Omental fat pad (tissue), 4 donors: Measurements from ENCODE around the gene ADNP2. TPM values are rescaled to one million over a fixed set of nuclear protein-coding genes. Genes with fewer than 3 reads are reported as not detected.

Experiments
- ATAC-seq: fragments of 150-250 bp; one replicate; pipeline ENCODE4 v1.9.1; 2016; ENCODE audit warnings: mild to moderate bottlenecking, moderate library complexity; ENCODE audit not compliant: low FRiP score
- DNase-seq: peaks from one replicate; pipeline ENCODE4 v3.0.0-alpha.2; 2019; ENCODE audit warnings: low spot score
- total RNA-seq, 4 donors: library from RNA; depleted of rRNA; stranded (reverse); fragments of >200 nt; gene quantifications; one replicate each; pipeline ENCODE4 v1.1.0, GENCODE V29; 2016
- TF ChIP-seq, protein P1 (sequence below), 3 donors: fragments of 450-650 bp; IDR thresholded peaks; one replicate each; pipeline ENCODE4 v1.5.1; 2016 to 2017; ENCODE audit warnings: antibody characterized with exemption in 3 of 3, mild to moderate bottlenecking in 3 of 3, moderate library complexity in 2 of 3

Gene ADNP2
- total RNA-seq, 4 donors from 2014 or later = 13.2 to 22.6 (median 16.1) TPM

DNA sequence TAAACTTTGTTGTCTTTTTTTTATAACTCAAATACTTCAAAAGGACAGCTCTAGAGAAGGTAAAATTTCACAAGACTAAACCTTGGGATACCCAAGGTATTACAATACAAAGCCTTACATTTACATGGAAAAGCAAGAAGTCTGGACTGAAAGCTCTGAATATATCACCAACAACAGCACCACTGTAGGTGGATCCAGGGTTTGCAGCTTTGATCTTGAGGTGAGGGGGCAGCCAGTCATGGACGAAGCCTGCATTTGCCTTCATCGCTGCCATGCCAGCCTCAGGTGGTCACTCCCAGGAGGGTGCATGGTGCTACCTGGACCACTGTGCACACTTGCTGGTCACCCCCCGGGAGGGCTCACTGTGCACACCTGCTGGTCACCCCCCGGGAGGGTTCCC lies 38.2 kb upstream of the ADNP2 start:
- ATAC-seq = no peak
- no peak for DNase-seq
- TF ChIP-seq, protein P1, sequence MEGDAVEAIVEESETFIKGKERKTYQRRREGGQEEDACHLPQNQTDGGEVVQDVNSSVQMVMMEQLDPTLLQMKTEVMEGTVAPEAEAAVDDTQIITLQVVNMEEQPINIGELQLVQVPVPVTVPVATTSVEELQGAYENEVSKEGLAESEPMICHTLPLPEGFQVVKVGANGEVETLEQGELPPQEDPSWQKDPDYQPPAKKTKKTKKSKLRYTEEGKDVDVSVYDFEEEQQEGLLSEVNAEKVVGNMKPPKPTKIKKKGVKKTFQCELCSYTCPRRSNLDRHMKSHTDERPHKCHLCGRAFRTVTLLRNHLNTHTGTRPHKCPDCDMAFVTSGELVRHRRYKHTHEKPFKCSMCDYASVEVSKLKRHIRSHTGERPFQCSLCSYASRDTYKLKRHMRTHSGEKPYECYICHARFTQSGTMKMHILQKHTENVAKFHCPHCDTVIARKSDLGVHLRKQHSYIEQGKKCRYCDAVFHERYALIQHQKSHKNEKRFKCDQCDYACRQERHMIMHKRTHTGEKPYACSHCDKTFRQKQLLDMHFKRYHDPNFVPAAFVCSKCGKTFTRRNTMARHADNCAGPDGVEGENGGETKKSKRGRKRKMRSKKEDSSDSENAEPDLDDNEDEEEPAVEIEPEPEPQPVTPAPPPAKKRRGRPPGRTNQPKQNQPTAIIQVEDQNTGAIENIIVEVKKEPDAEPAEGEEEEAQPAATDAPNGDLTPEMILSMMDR (IDR thresholded peaks at IDR 0.05) = no peak

DNA sequence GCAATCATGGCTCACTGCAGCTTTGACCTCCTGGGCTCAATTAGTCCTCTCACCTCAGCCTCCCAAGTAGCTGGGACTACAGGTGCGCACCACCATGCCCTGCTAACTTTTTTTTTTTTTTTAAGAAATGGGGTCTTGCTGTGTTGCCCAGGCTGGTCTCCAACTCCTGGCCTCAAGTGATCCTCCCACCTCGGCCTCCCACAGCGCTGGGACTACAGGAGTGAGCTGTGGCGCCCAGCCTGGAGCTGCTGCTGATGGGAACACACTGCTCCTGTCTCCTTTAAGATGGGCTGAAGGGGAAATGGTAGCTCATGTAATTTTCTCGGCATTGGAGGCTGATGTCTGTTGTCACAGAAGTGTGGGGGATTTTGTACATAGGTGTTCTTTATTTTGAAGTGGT lies 34.9 kb upstream of the ADNP2 start:
- DNase-seq = no peak

DNA sequence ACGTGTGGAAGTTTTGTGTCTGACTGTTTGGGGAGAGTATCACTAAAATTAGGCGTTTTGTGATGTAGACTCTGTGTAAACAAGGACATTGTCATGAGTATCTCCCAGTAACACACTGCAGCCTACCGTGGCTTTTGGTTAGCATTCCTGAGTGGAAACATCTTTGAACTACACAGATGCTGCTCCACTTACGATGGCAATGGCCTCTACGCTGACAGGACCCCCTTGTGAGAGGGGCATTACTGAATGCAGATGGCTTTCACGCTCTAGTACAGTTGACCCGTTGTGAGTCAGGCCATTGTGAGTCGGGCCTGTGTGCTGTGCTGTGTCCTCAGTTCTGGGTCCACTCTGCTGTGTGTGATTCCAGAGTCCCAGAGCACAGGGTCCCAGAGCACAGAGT lies 34.4 kb upstream of the ADNP2 start:
- DNase-seq (no peak), ATAC-seq (no peak)
- TF ChIP-seq, protein P1 (IDR thresholded peaks at IDR 0.05) = no peak

More for the DNA sequence above, 34.9 kb upstream of the ADNP2 start:
- ATAC-seq = no peak
- TF ChIP-seq, protein P1 (IDR thresholded peaks at IDR 0.05) = no peak

DNA sequence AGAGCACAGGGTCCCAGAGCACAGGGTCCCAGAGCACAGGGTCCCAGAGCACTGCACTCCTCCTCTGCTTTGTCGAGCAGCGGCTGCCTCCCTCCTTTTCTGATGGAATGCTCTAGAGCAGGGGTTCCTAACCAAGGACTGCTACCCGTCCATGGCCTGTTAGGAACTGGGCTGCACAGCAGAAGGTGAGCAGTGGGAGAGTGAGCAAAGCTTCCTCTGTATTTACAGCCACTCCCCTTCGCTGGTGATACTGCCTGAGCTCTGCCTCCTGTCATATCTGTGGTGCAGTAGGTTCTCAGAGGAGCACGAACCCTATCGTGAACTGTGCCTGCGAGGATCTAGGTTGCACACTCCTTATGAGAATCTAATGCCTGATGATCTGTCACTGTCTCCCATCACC lies 33.1 kb upstream of the ADNP2 start:
- no peak for ATAC-seq
- DNase-seq = no peak
- TF ChIP-seq, protein P1 (IDR thresholded peaks at IDR 0.05) = no peak

DNA sequence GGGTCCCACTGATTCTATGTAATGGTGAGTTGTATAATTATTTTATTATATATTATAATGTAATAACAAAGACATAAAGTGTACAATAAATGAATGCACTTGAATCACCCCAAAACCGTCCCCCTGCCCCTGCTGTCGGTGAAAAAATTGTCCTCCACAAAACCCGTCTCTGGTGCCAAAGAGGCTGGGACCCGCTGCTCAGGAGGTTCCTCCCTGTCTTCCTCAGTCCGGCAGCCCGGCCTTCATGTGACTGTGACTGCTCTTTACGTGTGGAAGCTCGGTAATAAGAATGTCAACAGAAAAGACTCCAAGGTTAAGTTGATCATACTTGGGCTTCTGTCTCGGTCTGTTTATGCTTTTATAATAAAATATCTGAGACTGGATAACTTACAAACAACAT lies 32.7 kb upstream of the ADNP2 start:
- TF ChIP-seq, protein P1 (IDR thresholded peaks at IDR 0.05) = no peak
- DNase-seq = no peak
- ATAC-seq = no peak

DNA sequence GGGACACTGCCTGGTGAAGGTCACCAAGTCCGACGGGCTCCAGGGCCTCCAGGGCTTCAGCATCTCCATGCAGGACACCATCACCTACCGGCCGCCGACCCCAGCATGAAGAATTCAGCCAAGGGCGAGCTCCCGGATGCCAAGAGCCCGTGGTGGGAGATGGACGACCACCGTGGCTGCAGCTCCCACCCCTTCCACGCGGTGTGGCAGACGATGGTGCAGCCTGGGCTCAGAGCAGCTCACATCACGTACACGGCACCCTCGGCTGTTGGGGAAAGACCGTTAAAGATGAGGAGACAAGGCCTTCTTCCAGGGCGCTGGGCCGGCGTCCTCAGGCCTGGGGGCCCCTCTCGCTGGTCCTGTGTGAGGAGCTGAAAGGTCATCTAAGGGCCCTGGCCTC lies 31.2 kb upstream of the ADNP2 start:
- TF ChIP-seq, protein P1 (IDR thresholded peaks at IDR 0.05) = no peak
- DNase-seq (no peak), ATAC-seq (no peak)

DNA sequence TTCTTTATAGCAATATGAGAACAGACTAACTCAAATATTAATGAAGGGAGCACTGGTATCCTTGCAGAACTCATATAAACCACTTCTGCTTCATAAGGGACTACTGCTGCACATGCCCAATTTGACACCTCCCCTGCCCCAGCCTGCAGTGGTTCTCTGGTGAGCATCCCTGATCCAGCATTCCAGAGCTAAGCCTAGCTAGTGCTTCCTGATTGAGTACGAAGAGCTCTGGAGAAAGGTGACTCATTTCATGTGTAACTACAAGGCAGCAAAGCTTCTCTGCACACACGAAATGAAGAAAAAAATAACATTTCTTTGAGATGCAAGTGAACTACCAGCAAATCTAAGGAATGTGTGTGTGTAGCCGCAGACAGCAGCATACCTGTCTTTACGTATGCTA lies 22.8 kb upstream of the ADNP2 start:
- DNase-seq (no peak), ATAC-seq (no peak)
- TF ChIP-seq, protein P1 (IDR thresholded peaks at IDR 0.05) = no peak
